Fibroblast of lung (primary cell): Measurements from ENCODE around the gene GALNT17. TPM values are rescaled to one million over a fixed set of nuclear protein-coding genes. Genes with fewer than 3 reads are reported as not detected.

ENCODE experiments used
- DNase-seq, 2 donors: peaks; one replicate each; pipeline versions ENCODE4 v3.0.0 to v3.0.0-alpha.2; 2010; ENCODE audit warnings: low read depth in 2 of 2
- H2AFZ ChIP-seq: 2 replicates; pipeline ENCODE4 v1.5.1; 2012; ENCODE audit warnings: low read length, control low read depth, inconsistent platforms
- H3K27ac ChIP-seq: 2 replicates; pipeline ENCODE4 v1.5.1; 2011; ENCODE audit warnings: low read length, control low read depth; ENCODE audit not compliant: insufficient read depth
- H3K27me3 ChIP-seq: 2 replicates; pipeline ENCODE4 v1.5.1; 2011; ENCODE audit warnings: mild to moderate bottlenecking, low read length; ENCODE audit not compliant: control insufficient read depth, insufficient read depth
- H3K36me3 ChIP-seq: 2 replicates; pipeline ENCODE4 v1.5.1; 2011; ENCODE audit warnings: low read length; ENCODE audit not compliant: control insufficient read depth, insufficient read depth
- H3K4me1 ChIP-seq: 2 replicates; pipeline ENCODE4 v1.5.1; 2011; ENCODE audit warnings: low read length; ENCODE audit not compliant: control insufficient read depth, insufficient read depth; ENCODE audit errors: extremely low read depth
- H3K4me2 ChIP-seq: 2 replicates; pipeline ENCODE4 v1.5.1; 2011; ENCODE audit warnings: low read length, control low read depth; ENCODE audit not compliant: insufficient read depth; ENCODE audit errors: extremely low read depth
- H3K4me3 ChIP-seq, 4 experiments: fragments of 200-600 bp in 1 of 4; sonication (generic) in 1 of 4; replicated peaks in 1 of 4; 2 replicates each; pipeline ENCODE4 v1.5.1; 2011 to 2016; ENCODE audit warnings: low read length in 4 of 4, low read depth in 3 of 4, mild to moderate bottlenecking in 3 of 4, control low read depth in 2 of 4, inconsistent platforms in 1 of 4, mixed read lengths in 1 of 4; ENCODE audit not compliant: insufficient read depth in 1 of 4; ENCODE audit errors: control extremely low read depth in 1 of 4
- H3K79me2 ChIP-seq: 2 replicates; pipeline ENCODE4 v1.5.1; 2012; ENCODE audit warnings: mild to moderate bottlenecking, low read length, inconsistent platforms; ENCODE audit not compliant: control insufficient read depth, insufficient read depth
- H3K9ac ChIP-seq: 2 replicates; pipeline ENCODE4 v1.5.1; 2011; ENCODE audit warnings: mild to moderate bottlenecking, low read length, control low read depth; ENCODE audit not compliant: insufficient read depth
- H3K9me3 ChIP-seq: 2 replicates; pipeline ENCODE4 v1.5.1; 2012; ENCODE audit warnings: low read depth, low read length; ENCODE audit not compliant: control insufficient read depth, insufficient read depth
- H4K20me1 ChIP-seq: 2 replicates; pipeline ENCODE4 v1.5.1; 2011; ENCODE audit warnings: low read length; ENCODE audit not compliant: control insufficient read depth, insufficient read depth; ENCODE audit errors: extremely low read depth
- EZH2 ChIP-seq: IDR thresholded peaks from 2 replicates; pipeline ENCODE4 v1.5.1; 2012; ENCODE audit warnings: low read length, control low read depth, mild to moderate bottlenecking; ENCODE audit errors: missing control alignments
- polyA plus RNA-seq, 2 donors: library from polyadenylated mRNA; depleted of rRNA in 1 of 2; stranded (reverse) in 1 of 2; unstranded in 1 of 2; fragments of >200 nt; gene quantifications; 2 replicates each; pipeline ENCODE4 v1.2.1, GENCODE V29; 2011 to 2012; ENCODE audit warnings: missing spikeins in 1 of 2
- total RNA-seq: library from RNA; depleted of rRNA; stranded (reverse); fragments of >200 nt; gene quantifications from 2 replicates; pipeline ENCODE4 v1.2.1, GENCODE V29; 2014
- TF ChIP-seq, protein P1 (sequence below), 2 donors: IDR thresholded peaks in 1 of 2; conservative IDR thresholded peaks in 1 of 2; 1 replicate in 1 of 2; 2 replicates in 1 of 2; pipeline ENCODE4 v1.5.1; 2011 to 2012; ENCODE audit warnings: low read length in 2 of 2, control low read depth in 1 of 2, inconsistent platforms in 1 of 2, low read depth in 1 of 2, mild to moderate bottlenecking in 1 of 2

Gene GALNT17
- total and polyA plus RNA-seq, 2 donors (not counting 1 experiment from before 2014, with no cell fraction given) = under 0.01 TPM; not detected in 1

- Histone ChIP-seq H3K4me1 (no peaks in the 10 kb centered on the region), H2AFZ (no peak overlapping the region), H3K27me3 (no peaks in the 10 kb centered on the region), H3K4me3 (no peak overlapping the region), H3K4me2 (no peak overlapping the region), H3K9ac (no peak overlapping the region), H3K79me2 (no peaks in the 10 kb centered on the region), H3K36me3 (no peaks in the 10 kb centered on the region), H3K27ac (no peak overlapping the region), H4K20me1 (no peaks in the 10 kb centered on the region), H3K9me3 (no peaks in the 10 kb centered on the region)
- TF ChIP-seq EZH2 = no peak
- TF ChIP-seq, protein P1, sequence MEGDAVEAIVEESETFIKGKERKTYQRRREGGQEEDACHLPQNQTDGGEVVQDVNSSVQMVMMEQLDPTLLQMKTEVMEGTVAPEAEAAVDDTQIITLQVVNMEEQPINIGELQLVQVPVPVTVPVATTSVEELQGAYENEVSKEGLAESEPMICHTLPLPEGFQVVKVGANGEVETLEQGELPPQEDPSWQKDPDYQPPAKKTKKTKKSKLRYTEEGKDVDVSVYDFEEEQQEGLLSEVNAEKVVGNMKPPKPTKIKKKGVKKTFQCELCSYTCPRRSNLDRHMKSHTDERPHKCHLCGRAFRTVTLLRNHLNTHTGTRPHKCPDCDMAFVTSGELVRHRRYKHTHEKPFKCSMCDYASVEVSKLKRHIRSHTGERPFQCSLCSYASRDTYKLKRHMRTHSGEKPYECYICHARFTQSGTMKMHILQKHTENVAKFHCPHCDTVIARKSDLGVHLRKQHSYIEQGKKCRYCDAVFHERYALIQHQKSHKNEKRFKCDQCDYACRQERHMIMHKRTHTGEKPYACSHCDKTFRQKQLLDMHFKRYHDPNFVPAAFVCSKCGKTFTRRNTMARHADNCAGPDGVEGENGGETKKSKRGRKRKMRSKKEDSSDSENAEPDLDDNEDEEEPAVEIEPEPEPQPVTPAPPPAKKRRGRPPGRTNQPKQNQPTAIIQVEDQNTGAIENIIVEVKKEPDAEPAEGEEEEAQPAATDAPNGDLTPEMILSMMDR (conservative IDR thresholded peaks at IDR 0.05 in 1 of 2, IDR thresholded peaks at IDR 0.05 in 1 of 2; ENCODE audit: low read depth in 1 of 2, low read length in 2 of 2) = no peak
- no peak for DNase-seq
Measured at GRCh38 chr7:71300603-71301002, 168.7 kb downstream of the GALNT17 start.

GRCh38 chr7:71301167-71301566 is 169.2 kb downstream of the GALNT17 start:
- H3K4me2 ChIP-seq = no peak overlapping the region
- no peaks in the 10 kb centered on the region for H3K9me3 ChIP-seq
- no peak for DNase-seq
- H2AFZ ChIP-seq = no peak overlapping the region
- no peaks in the 10 kb centered on the region for H3K79me2 ChIP-seq
- H3K36me3 ChIP-seq = no peaks in the 10 kb centered on the region
- no peak overlapping the region for H3K27ac ChIP-seq
- no peak overlapping the region for H3K9ac ChIP-seq
- H3K27me3 ChIP-seq = no peaks in the 10 kb centered on the region
- no peaks in the 10 kb centered on the region for H3K4me1 ChIP-seq
- TF ChIP-seq EZH2 = no peak
- TF ChIP-seq, protein P1 (conservative IDR thresholded peaks at IDR 0.05 in 1 of 2, IDR thresholded peaks at IDR 0.05 in 1 of 2; ENCODE audit: low read depth in 1 of 2, low read length in 2 of 2) = no peak
- H3K4me3 ChIP-seq = no peak overlapping the region
- H4K20me1 ChIP-seq = no peaks in the 10 kb centered on the region

GRCh38 chr7:71303566-71303965 is 171.6 kb downstream of the GALNT17 start:
- no peaks in the 10 kb centered on the region for H3K9me3 ChIP-seq
- TF ChIP-seq EZH2 = no peak
- TF ChIP-seq, protein P1 (conservative IDR thresholded peaks at IDR 0.05 in 1 of 2, IDR thresholded peaks at IDR 0.05 in 1 of 2; ENCODE audit: low read depth in 1 of 2, low read length in 2 of 2) = no peak
- no peak overlapping the region for H3K4me3 ChIP-seq
- H3K9ac ChIP-seq = no peak overlapping the region
- no peaks in the 10 kb centered on the region for H3K4me1 ChIP-seq
- no peaks in the 10 kb centered on the region for H3K27me3 ChIP-seq
- no peak overlapping the region for H3K4me2 ChIP-seq
- no peak overlapping the region for H2AFZ ChIP-seq
- no peaks in the 10 kb centered on the region for H4K20me1 ChIP-seq
- H3K27ac ChIP-seq = no peak overlapping the region
- no peaks in the 10 kb centered on the region for H3K79me2 ChIP-seq
- no peaks in the 10 kb centered on the region for H3K36me3 ChIP-seq
- DNase-seq = peak in 1 of 2 donors; percentile 93
